ENCODE measurements around the gene NAGPA. TPM values are rescaled to one million over a fixed set of nuclear protein-coding genes. Genes with fewer than 3 reads are reported as not detected.

Gene NAGPA
- total and polyA plus RNA-seq, 2 of the 13 experiments (the other 11 are each of a cell fraction or from before 2014, with no cell fraction given), result 27.1 to 60.3 TPM

DNA sequence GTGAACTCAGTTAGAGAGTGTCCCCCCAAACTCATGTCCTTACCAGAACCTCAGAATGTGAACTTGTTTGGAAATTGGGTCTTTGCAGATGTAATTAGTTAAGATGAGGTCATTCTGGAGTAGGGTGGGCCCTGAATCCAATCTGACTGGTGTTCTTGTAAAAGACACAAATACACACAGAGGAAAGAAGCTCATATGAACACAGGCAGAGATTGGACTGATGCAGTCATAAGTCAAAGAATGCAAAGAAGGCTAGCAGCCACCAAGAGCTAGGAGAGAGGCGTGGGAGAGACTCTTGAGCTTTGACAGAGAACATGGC, 2.1 kb upstream of the NAGPA start (continued):
- 0 out of 2 replicates have a peak, but pooled peaks have one; percentile 83 for TF ChIP-seq ZNF235 (CRISPR knock-in tag; IDR thresholded peaks at IDR 0.05; ENCODE audit: borderline replicate concordance)
- TF ChIP-seq ZNF232 (CRISPR knock-in tag; IDR thresholded peaks at IDR 0.05; ENCODE audit: borderline replicate concordance), result 0 out of 2 replicates have a peak, but pooled peaks have one; percentile 56
- no peak for TF ChIP-seq SNAI1 (CRISPR knock-in tag; IDR thresholded peaks at IDR 0.05; ENCODE audit: borderline replicate concordance)
- TF ChIP-seq FOXK2 (IDR thresholded peaks at IDR 0.05), result no peak
- no peak for TF ChIP-seq ZSCAN30 (CRISPR knock-in tag; IDR thresholded peaks at IDR 0.05)
- TF ChIP-seq JARID2 (CRISPR knock-in tag; IDR thresholded peaks at IDR 0.05; ENCODE audit: insufficient replicate concordance), result no peak
- no peak for TF ChIP-seq ZNF569 (CRISPR knock-in tag; IDR thresholded peaks at IDR 0.05; ENCODE audit: borderline replicate concordance)
- TF ChIP-seq HOXD1 (CRISPR knock-in tag; IDR thresholded peaks at IDR 0.05), result no peak
- TF ChIP-seq FOXP4 (CRISPR knock-in tag; IDR thresholded peaks at IDR 0.05), result no peak
- TF ChIP-seq, protein P1, sequence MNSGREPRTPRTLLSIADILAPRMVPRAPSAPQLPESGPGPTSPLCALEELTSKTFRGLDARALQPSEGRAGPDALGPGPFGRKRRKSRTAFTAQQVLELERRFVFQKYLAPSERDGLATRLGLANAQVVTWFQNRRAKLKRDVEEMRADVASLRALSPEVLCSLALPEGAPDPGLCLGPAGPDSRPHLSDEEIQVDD (CRISPR knock-in tag; IDR thresholded peaks at IDR 0.05; ENCODE audit: borderline replicate concordance), result no peak
- TF ChIP-seq HNF4A (CRISPR knock-in tag; IDR thresholded peaks at IDR 0.05), result no peak
- no peak for TF ChIP-seq MIXL1 (CRISPR knock-in tag; IDR thresholded peaks at IDR 0.05)
- TF ChIP-seq RBM22 (optimal IDR thresholded peaks at IDR 0.05; ENCODE audit: low read length), result no peak
- TF ChIP-seq JUNB (CRISPR knock-in tag; IDR thresholded peaks at IDR 0.05; ENCODE audit: borderline replicate concordance), result no peak
- TF ChIP-seq FOXC1 (CRISPR knock-in tag; IDR thresholded peaks at IDR 0.05; ENCODE audit: borderline replicate concordance), result no peak
- peak; percentile 13; the same call in 1 of the 2 replicates for TF ChIP-seq KDM5B (CRISPR knock-in tag; IDR thresholded peaks at IDR 0.05; ENCODE audit: borderline replicate concordance)
- no peak for TF ChIP-seq ZNF101 (CRISPR knock-in tag; IDR thresholded peaks at IDR 0.05; ENCODE audit: borderline replicate concordance, low read depth)
- TF ChIP-seq ZFX (CRISPR knock-in tag; IDR thresholded peaks at IDR 0.05; ENCODE audit: low read depth), result peak; percentile 3; the same call in 1 of the 2 replicates
- TF ChIP-seq SKI (IDR thresholded peaks at IDR 0.05; ENCODE audit: partially characterized antibody), result no peak
- no peak for TF ChIP-seq BHLHE40 (IDR thresholded peaks at IDR 0.05; ENCODE audit: low read length)
- TF ChIP-seq HES4 (CRISPR knock-in tag; IDR thresholded peaks at IDR 0.05; ENCODE audit: borderline replicate concordance), result no peak
- no peak for TF ChIP-seq ELF3 (CRISPR knock-in tag; IDR thresholded peaks at IDR 0.05)
- TF ChIP-seq NR2F6 (IDR thresholded peaks at IDR 0.05), result no peak
- TF ChIP-seq NR2F6 (CRISPR knock-in tag; IDR thresholded peaks at IDR 0.05), result no peak
- 0 out of 2 replicates have a peak, but pooled peaks have one; percentile 5 for TF ChIP-seq MIER3 (CRISPR knock-in tag; IDR thresholded peaks at IDR 0.05; ENCODE audit: borderline replicate concordance)
- TF ChIP-seq RARG (CRISPR knock-in tag; IDR thresholded peaks at IDR 0.05; ENCODE audit: low read depth), result no peak
- no peak for TF ChIP-seq SP1 (IDR thresholded peaks at IDR 0.05)
- TF ChIP-seq SP1 (CRISPR knock-in tag; IDR thresholded peaks at IDR 0.05), result no peak
- TF ChIP-seq HNRNPH1 (optimal IDR thresholded peaks at IDR 0.05; ENCODE audit: low read depth, low read length), result no peak
- no peak for TF ChIP-seq ZNF709 (CRISPR knock-in tag; IDR thresholded peaks at IDR 0.05)
- no peak for TF ChIP-seq ZNF83 (CRISPR knock-in tag; IDR thresholded peaks at IDR 0.05; ENCODE audit: borderline replicate concordance)
- no peak for TF ChIP-seq REPIN1 (CRISPR knock-in tag; IDR thresholded peaks at IDR 0.05; ENCODE audit: borderline replicate concordance, low read depth)

Data from HepG2 (cell line).